ENCODE measurements around the gene OSBPL10. TPM values are rescaled to one million over a fixed set of nuclear protein-coding genes. Genes with fewer than 3 reads are reported as not detected.
"Not testable (repeated sequence)": the region's sequence is repeated elsewhere in the genome, so short reads cannot be mapped to it uniquely, and the experiment has no call there.

Gene OSBPL10
- total RNA-seq, 1 donor from 2014 or later = 18.8 TPM

DNA sequence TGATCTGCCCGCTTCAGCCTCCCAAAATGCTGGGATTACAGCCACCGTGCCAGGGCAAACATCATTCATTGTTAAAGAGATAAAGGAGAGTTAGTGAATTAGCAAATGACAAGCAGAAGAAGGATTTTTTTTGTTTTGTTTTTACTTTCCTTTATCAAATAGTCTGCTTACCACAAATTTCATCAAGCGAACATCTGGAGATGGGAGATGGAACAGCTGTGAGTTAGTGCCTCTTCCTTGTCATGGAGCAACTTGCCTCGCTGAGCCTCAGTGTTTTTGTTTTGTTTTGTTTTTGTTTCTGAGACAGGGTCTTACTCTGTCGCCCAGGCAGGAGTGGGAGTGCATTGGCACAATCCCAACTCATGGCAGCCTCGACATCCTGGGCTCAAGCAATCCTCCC lies 16.4 kb upstream of the OSBPL10 start:
- H3K27ac ChIP-seq = no peak overlapping the region
- no peaks in the 10 kb centered on the region for H3K4me1 ChIP-seq
- intact Hi-C loops (cut with DNase I) = no loop called here
- H3K27me3 ChIP-seq (ENCODE audit: low read depth) = no peaks in the 10 kb centered on the region
- H3K9me3 ChIP-seq = no peaks in the 10 kb centered on the region
- ATAC-seq (no peak), DNase-seq (no peak)
- TF ChIP-seq, protein P1, sequence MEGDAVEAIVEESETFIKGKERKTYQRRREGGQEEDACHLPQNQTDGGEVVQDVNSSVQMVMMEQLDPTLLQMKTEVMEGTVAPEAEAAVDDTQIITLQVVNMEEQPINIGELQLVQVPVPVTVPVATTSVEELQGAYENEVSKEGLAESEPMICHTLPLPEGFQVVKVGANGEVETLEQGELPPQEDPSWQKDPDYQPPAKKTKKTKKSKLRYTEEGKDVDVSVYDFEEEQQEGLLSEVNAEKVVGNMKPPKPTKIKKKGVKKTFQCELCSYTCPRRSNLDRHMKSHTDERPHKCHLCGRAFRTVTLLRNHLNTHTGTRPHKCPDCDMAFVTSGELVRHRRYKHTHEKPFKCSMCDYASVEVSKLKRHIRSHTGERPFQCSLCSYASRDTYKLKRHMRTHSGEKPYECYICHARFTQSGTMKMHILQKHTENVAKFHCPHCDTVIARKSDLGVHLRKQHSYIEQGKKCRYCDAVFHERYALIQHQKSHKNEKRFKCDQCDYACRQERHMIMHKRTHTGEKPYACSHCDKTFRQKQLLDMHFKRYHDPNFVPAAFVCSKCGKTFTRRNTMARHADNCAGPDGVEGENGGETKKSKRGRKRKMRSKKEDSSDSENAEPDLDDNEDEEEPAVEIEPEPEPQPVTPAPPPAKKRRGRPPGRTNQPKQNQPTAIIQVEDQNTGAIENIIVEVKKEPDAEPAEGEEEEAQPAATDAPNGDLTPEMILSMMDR (IDR thresholded peaks at IDR 0.05) = no peak
- no peak overlapping the region for H3K4me3 ChIP-seq
- no peaks in the 10 kb centered on the region for H3K36me3 ChIP-seq

DNA sequence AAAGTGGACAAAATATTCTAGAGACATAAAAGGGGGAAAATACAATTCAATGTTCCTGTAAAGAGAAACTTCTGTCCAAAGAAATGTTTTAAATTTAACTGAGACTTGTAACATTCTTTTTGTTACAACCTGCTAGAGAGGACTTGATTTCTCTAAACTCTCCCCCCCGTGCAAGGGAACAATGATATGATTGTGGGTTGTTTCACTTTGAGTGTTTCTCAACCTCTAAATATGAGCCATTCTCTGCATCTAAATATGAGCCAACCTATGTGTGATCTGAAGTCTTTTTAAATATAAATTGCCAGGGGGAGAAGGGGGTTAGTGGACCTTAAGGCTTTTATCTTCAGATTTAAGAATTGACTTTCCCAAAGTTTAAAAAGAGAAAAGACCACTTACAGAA lies 15.1 kb upstream of the OSBPL10 start:
- Histone ChIP-seq H3K4me3 (no peak overlapping the region), H3K9me3 (peaks cover 2% of the 10 kb centered on the region), H3K4me1 (no peaks in the 10 kb centered on the region), H3K27ac (no peak overlapping the region), H3K27me3 (ENCODE audit: low read depth) (no peaks in the 10 kb centered on the region), H3K36me3 (no peaks in the 10 kb centered on the region)
- TF ChIP-seq, protein P1 (IDR thresholded peaks at IDR 0.05) = no peak
- ATAC-seq (no peak), DNase-seq (no peak)
- intact Hi-C loops (cut with DNase I) = no loop called here

DNA sequence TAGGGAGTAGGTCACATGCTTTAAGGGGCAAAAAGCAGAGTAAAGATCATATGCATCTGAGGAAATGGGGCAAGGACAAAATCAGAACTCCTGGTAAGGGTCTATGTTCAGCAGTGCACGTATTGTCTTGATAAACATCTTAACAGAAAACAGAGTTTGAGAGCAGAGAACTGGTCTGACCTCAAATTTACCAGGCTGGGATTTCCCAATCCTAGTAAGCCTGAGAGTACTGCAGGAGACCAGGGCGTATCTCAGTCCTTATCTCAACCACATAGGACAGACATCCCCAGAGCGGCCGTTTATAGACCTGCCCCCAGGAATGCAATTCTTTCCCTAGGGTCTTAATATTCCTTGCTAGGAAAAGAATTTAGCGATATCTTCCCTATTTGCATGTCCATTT lies 14.0 kb upstream of the OSBPL10 start:
- H3K36me3 ChIP-seq; DNase-seq; H3K4me3 ChIP-seq; intact Hi-C loops (cut with DNase I); H3K27me3 ChIP-seq (ENCODE audit: low read depth); H3K4me1 ChIP-seq; H3K27ac ChIP-seq; ATAC-seq: not testable (repeated sequence)
- peaks cover 14% of the 10 kb centered on the region for H3K9me3 ChIP-seq

DNA sequence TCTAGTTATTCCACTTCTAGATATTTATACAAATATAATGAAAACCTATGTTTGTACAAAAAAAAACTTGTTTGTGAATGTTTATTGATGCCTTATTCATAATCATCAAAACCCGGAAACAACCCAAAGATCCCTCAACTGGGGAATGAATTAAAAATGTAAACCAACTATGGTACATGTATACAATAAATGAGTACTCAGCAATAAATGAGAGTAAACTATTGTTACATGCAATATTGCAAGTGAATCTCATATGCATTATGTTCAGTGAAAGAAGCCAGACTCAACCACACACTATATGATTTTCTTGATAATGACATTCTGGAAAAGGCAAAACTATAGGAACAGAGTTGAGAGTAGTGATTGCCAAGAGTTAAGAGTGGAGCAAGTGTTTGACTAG lies 12.8 kb upstream of the OSBPL10 start:
- TF ChIP-seq, protein P1 (IDR thresholded peaks at IDR 0.05) = no peak
- Histone ChIP-seq H3K27ac (no peak overlapping the region), H3K27me3 (ENCODE audit: low read depth) (no peaks in the 10 kb centered on the region), H3K4me3 (no peak overlapping the region), H3K9me3 (peaks cover 25% of the 10 kb centered on the region), H3K4me1 (no peaks in the 10 kb centered on the region), H3K36me3 (no peaks in the 10 kb centered on the region)
- intact Hi-C loops (cut with DNase I) = no loop called here
- DNase-seq (no peak), ATAC-seq (no peak)

DNA sequence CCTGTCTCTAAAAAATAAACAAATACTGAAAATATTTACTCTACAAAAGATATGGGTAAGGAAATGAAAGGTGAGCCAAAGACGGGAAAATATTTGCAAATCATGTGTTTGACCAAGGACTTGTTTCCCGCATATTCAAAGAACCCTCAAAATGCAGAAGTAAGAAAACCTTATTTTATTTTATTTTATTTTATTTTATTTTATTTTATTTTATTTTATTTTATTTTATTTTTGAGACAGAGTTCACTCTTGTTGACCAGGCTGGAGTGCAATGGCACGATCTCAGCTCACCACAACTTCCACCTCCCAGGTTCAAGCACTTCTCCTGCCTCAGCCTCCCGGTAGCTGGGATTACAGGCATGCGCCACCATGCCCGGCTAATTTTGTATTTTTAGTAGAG lies 11.9 kb upstream of the OSBPL10 start:
- H3K27me3 ChIP-seq (ENCODE audit: low read depth); H3K4me1 ChIP-seq; ATAC-seq; H3K4me3 ChIP-seq; H3K27ac ChIP-seq; H3K36me3 ChIP-seq; intact Hi-C loops (cut with DNase I); DNase-seq: not testable (repeated sequence)
- peaks cover 33% of the 10 kb centered on the region for H3K9me3 ChIP-seq

DNA sequence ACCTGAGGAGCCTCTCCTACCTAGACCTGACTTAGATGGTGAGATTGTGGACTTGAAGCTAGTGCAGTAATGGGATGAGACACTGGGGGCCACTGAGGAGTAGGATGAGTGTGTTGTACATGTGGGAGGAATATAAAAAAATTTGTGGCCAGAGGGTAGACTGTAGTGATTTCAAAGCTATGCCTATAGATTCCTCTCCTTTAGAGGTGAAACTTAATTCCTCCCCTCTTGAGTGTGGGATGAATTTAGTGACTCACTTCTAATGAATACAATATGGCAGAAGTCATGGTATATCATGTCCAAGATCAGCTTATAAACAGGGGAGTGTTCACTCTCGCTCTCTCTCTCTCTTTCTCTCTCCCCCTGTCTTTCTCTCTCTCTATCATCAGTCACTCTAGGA lies 7.2 kb upstream of the OSBPL10 start:
- TF ChIP-seq, protein P1 (IDR thresholded peaks at IDR 0.05) = no peak
- intact Hi-C loops (cut with DNase I) = no loop called here
- no peak overlapping the region for H3K27ac ChIP-seq

DNA sequence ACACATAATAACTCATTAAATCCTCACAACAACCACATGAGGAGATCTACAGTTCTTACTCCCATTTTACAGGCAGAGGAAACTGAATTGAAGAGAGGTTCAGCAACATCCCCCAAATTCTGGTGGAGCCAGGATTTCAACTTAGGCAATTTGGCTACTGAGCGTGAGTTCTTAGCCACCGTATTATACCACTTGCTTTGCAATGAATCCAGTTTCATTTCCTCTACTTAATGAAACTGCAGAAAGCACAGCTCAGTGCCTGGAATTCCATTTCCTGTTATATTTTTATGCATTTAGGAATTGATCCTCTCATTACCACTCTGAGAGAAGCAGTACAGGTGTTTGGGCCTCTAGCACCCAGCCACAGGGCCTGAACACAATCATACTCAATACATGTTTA lies 4.8 kb upstream of the OSBPL10 start:
- ATAC-seq = no peak
- intact Hi-C loops (cut with DNase I) = no loop called here
- TF ChIP-seq, protein P1 (IDR thresholded peaks at IDR 0.05) = no peak
- DNase-seq = no peak
- Histone ChIP-seq H3K27me3 (ENCODE audit: low read depth) (no peaks in the 10 kb centered on the region), H3K4me3 (no peak overlapping the region), H3K4me1 (no peaks in the 10 kb centered on the region), H3K27ac (no peak overlapping the region), H3K9me3 (peaks cover 28% of the 10 kb centered on the region), H3K36me3 (no peaks in the 10 kb centered on the region)

More for the DNA sequence above, 7.2 kb upstream of the OSBPL10 start:
- H3K4me3 ChIP-seq = no peak overlapping the region
- H3K36me3 ChIP-seq = no peaks in the 10 kb centered on the region
- H3K27me3 ChIP-seq (ENCODE audit: low read depth) = no peaks in the 10 kb centered on the region
- DNase-seq (no peak), ATAC-seq (no peak)
- H3K4me1 ChIP-seq = no peaks in the 10 kb centered on the region
- H3K9me3 ChIP-seq = peaks cover 34% of the 10 kb centered on the region

Measured in lower lobe of right lung (tissue), 2 donors.